Activated CD8-positive, alpha-beta memory T cell treated with anti-CD3 and anti-CD28 coated beads for 24 hours (primary cell): ENCODE data around the gene LZIC.
A peak's percentile ranks its signal among the peaks of the same experiment; 100 is the strongest.

Experiments
- DNase-seq: peaks from one replicate; pipeline ENCODE4 v3.0.0-alpha.2; 2020

The LZIC gene

DNA sequence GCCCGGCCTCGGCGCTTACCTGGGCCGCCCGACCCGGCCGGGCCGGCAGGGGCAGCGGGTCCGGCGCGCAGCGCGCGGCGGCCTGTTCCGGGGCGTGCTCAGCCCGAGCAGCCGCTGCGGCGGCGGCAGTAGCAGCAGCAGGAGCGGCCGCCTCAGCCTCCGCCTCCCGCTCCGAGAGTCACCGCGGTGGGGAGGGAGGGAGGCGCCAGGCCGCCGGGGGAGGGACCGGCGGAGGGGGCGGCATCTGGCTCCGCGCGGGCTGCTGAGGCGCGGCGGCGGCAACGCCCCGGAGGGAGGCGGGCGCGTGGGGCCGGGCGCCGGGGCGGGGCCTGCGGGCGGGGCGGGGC lies 33.1 kb downstream of the LZIC start, which contains the start of gene CTNNBIP1:
CTNNBIP1 (minus strand) TSS at position 194 of the 347 bp plus-strand sequence. CDS start 38,205 bp downstream, outside the sequence.
- no peak for DNase-seq

DNA sequence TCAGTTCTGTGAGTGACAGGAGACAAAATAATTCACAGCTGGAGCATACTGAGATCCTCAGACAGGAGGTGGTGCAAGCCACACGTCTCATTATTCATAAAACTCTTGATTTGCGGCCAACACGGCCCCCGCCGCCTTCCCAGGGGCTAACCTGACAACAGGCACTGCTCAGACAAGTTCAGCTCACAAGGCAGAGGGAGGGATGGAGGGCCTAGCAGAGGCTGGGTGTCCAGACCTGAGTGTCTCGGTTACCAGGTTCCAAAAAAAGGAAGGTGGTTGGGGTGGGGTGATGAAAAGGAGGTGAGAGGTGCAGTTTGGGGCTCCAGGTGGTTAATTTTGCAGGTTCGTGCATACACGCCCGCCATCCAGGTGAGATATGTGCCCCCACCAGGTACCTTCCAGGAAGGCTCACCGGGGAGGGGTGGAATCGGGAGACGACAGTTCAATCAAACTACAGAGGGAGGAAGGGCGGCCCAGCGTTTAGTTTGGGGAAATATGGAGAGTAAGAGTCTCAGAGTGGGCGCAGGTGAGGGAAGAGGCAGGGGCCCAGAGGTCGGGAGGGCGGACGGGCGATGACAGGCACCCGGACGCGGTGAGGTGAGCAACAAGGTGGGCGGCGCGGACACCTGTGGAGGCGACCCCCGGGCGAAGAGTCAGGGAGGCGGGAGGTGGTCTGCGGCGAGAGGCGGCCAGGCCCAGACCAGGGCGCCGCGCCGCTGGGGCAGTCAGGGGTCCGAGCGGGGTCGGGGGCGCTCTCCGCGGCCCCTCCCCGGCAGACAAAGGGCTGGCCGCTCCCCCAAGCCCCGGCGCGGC lies 33.8 kb downstream of the LZIC start:
- peak; percentile 73 for DNase-seq

DNA sequence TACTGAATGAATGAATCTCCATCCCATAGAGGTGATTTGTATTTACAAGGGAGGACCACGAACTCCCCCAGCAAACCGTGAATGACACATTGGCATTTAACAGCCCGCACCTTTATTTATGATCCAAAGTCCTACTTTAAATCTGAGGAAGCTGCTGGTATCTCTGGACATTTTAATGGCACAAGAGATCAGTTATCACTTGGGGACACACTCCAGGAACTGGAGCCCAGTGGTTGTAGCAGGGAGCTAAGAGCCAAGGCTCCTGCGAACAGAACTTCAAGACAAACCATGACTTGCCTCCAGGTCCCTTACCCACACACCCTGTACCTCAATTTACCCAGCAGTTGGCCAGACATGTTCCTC lies 34.3 kb downstream of the LZIC start:
- DNase-seq: no peak

DNA sequence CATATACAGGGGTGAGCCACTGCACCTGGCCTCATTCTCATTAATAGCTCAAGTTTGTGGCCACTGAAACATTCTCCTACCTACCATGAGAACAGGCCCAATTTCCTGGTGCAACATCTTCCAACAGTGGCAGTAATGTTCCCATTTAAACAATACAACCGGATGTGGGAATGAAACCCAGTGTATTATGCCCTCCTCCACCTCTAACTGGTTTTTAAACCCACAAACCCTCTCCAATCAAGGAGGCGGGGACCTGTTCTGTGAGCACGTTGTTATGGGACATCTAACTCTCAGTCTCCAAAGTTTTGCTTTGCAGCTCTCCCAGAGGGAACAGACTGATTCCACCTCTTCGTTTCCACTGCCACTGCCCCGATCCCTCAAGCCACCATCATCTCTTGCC lies 35.8 kb downstream of the LZIC start:
- DNase-seq: no peak

DNA sequence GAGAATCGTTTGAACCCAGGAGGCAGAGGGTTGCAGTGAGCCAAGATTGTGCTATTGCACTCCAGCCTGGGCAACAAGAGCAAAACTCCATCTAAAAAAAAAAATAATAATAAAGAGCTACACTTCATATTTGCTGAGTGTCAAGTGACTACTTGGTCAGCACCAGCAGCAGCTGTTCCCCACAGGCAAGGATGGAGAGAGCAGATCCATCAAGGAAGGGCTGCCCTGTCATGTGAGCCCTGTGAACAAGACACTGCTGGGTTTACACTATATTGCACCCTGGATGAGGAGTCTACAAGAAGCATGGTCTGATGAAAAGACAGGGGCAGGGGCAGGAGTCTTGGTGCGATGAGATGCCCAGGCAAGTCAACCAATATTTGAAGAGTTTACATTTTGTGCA lies 36.7 kb downstream of the LZIC start:
- DNase-seq: no peak

DNA sequence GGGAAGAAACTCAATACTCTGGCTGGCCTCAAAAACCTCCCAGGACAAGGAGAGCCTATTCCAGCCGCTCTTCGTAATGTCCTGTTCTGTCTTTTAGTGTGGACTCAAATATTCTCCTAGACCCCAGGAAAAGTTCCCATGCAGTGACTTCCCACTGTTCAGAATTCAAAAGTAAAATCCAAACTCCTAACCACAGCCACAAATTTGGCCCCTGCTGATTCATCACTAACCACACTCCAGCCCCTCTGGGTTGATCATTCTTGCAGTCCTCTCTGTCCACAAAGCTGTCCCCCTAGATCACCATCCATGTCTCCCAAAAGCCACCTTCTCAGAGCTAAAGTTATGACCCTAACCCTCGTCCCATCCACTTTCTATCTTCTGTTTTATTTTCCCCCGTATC lies 38.2 kb downstream of the LZIC start:
- no peak for DNase-seq

DNA sequence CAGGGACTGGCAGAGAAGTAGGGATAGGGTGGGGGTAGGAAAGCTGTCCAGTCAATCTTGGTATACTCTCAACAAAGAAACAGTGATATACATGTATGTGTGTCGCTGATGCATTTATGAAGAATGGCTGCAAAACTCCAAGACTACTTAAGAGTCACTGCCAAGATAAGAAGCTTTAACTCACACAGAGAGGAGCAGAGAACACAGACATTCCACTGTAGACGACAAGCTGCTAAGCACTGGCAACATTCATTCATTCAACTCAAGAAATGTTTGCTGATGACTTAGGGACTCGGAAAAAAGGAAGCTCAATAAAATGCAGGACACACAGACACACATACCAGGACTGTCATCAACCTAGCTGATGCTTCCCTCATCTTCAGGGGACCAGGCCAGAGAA lies 38.6 kb downstream of the LZIC start:
- DNase-seq: no peak

DNA sequence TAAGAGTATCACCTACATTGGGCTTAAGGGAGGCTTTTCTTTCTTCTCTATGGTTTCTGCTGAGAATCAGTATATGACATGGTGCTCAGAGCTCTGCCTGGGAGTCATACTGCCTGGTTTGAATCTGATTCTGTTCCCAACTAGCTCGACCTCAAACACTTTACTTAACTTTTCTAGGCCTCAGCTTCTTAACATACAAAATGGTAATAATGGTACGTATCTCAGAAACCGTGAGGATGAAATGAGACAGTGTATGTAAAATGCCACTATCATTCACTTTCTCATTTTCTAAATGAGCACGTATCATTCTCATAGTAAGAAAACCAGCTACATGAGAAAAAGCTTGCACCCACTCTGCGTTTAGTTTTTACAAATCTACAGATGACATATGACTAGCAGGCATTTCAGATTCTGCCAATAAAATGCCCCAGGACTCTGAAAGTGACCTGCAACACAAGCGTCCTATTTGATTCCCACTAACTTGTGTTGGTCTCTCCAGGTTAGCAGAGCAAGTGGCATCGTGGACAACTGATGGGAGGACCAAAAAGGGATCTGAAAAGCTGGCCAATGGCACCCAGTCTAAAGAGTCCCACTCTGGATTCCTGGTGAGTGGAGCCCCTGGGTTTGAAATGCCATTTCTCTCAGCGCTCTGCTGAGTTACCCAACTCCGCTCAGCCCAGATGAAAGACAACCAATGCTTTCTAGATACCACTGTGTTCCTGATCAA lies 39.2 kb downstream of the LZIC start:
- DNase-seq: no peak

DNA sequence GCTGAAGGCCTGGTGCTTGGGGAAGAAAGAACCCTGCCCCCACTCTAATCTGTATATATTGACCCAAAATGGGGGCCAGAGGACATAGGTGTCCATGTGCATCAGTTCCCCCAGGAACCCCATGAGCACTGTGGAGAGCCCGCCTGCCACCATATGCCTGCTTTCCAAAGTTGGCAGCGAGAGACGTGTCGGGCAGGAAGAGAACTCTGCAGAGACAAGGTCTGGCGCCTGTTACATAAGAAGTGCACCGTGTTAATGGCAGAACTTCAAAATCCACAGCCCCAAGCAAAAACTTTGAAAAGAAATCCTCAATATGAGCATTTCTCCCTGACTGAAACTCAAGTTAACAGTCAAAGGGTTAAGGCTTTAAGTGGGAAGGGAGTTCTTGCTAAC lies 41.1 kb downstream of the LZIC start:
- DNase-seq: no peak

DNA sequence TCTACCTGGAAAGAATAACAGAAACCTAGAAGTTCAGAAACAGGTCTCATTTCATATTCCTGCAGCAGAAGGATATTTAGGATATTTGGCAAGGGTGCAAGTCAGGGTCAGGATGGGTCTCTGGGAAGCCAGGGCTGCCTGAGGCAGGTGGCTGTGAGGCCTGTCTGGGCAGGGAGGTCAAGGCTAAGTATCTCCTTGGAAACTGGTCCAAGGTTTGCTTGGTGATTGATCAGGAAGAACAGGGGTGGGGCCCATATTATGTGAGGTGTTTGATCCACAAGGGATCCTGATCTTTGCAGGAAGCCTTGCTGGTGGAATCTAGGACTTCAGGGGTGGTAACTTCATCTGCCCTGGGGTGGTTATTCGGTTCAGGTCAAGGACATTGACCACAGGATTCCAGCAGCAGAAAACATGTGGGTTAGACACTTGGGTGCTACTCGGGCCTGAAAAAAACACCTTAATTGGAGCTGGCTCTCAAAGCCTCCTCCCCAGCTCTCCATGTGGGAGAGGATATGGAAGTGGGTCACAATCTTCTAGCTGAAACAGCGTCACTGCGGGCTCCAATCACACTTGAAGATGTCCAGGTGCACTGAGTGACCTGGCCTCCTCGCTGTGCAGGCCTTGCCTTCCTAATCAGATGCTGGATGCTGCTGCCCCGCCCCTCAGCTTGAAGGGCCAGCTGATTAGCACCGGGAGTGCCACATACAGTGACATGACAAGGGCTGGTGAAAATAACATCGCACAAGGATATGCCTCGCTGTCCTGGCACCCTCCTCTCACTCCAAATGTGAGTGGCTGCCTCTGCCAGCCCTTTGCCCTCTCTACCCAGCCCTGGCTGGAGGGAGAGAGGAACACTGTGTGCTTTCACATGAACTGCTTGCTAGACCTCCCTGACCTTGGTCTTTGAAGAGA lies 41.8 kb downstream of the LZIC start:
- no peak for DNase-seq

DNA sequence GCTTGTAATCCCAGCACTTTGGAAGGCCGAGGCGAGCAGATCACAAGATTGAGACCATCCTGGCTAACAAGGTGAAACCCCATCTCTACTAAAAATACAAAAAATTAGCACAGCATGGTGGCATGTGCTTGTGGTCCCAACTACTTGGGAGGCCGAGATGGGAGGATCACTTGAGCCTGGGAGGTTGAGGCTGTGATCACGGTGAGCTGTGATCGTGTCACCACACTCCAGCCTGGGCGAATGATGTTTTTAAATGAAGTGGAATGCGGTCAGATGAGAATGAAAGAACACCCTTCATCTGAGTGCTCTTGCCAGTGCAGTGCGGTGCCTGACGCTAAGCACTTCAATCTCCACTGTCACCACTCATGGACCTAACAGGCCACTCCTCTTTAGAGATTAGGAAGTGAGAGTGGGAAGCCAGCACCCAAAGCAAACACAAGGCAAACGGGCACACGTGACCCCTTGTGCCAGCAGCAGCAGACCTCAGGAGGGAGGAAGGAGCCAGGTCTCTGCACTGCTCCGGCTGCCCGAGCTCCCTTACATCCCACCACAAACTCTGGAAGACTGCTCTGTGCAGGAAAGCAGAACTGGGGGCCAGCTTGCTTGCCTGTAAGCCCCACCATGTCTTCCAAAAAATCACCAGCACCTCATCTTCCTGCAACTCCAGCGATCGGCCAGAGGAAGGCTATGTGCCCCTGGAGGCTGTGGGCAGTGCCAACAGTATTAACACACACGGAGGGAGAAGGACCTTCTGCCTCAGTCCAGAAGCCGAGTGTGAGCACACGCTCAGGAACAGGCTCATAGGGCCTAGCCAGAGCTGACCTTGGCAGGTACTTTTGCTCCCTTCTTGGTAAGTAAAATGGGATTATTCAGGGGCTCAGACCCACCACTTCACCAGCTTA lies 42.8 kb downstream of the LZIC start:
- DNase-seq: no peak

DNA sequence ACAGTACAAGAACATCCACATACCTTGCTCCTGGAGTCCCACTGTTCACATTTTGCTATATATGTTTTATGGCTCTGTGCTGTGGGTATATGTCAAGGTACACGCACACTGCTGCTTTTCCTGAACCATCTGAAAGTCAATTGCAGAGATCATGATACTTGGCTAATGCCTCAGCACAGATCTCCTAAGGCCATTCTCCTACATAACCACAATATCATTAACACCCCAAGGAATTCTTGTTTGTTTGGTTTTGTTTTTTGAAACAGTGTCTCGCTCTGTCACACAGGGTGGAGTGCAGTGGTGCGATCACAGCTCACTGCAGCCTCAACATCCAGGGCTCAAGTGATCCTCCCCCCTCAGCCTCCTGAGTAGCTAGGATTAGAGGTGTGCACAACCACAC lies 49.1 kb downstream of the LZIC start:
- no peak for DNase-seq

DNA sequence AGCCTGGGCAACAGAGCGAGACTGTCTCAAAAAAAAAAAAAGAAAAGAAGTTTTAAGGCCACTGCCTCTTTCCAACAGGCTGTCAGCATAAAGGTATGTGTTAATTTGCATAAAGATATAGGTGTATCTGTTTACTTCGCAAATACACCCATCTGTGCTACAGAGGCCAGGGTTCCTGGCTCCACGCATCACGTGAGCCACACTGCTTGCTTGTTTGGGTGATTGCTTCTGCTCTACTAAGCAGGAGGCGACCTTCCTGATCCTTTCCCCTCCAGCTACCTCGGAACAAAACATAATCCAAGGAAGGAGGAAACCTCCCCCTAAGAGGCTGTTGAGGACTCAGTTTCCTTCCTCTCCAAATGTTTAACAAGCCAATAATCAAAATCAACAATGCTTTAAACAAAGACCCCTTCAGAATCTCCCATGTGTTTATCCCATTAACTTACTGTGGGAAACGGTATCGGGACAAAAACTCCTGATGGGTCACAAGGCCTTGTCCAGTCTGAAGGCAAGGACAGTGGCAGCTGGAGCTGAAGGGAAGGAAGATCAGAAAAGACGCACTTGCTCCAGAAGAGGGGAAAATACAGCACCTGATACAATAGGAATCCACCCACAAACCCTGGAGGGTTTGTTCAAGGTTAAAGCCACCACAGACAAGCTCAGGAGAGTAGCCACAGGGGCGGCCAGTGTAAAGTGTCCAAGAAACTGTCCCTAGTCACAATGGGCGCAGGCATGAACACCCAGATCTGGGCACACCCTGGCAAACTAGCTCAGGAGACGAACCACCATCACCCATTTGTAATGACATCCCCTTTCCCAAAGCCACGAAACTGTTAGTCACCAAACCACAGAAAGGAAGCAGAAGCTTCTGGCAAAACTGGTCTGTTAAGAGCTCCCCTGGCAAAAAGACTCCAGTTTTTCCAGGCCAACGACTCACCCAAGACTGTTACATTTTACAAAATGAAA lies 50.3 kb downstream of the LZIC start:
- DNase-seq: no peak

DNA sequence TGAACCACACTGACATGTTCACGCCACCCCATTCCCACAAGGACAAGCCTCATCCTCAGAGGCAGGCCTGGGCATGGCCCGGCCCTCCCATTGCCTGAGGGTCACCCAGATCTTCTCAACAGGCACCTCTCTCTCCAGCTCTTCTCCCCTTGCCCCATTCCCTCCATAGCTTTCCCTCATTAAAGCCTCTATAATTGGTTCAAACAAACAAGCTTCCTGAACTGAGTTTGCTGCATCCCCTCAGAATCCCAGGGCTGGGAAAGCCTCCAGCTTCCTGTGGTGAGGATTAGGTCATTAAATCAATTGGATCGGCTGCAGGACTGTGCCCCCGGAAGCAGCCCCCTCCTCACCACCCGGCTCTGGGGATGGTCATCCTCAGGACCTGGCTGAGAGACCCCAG lies 52.0 kb downstream of the LZIC start:
- no peak for DNase-seq

DNA sequence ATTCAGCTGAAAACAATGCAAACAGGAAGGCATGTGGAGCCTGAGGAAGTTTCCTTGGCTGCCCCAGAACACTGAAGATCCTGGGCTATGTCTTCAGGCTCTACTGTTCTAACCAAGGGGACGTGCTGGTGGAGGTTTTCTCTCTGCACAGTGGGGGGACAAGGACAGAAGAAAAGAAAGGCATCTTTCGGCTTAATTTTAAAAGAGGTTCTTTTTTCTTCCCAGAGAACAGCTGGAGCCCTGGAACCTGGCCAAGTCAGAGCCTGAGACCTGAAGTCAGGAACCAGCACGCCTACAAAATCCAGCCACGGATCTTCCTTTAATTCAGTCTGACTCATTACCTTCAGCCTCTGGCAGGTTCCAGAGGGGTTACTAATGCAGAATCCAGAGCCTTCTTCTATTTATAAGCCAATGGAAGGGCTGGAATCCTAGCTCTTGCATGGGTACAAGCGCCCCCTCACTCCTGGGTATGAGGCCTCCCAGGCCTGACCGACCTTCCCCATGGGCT lies 52.9 kb downstream of the LZIC start:
- DNase-seq: no peak

DNA sequence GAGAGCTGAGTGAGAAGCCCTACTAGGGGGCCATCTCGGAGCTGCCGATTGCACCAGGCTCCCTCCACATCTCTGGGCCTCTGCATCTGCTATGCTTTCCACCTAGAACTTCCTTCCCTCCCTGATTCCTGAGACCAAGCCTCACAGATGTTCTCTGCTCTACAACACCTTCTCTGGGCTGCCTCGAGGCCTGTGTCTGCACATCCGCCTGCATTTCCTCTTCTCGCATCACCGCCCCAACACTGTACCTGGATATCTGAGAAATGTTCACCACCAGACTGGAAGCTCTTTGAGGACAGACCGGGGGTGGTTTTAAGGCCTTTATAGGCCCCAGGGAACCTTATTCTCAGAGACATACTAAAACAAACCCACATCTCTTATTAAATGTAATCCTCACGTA lies 53.8 kb downstream of the LZIC start:
- DNase-seq: no peak

DNA sequence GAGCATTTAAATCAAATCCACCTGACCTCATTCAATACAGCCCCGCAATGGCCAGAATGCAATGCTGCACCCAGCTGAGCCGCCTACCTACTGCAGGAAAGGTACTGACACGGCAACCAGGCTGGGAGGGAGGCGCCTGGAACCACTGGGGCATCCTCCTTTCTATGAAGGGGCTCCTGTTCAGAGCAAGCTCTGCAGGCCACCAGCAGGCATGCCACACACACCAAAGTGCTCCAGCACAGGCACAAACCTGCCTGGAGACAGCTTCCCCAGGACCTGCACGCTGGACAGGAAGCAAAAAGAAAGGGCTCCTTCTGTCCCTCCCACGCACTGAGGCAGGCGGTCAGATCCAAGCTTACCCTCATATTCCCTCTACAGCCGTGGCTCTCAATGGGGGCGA lies 54.3 kb downstream of the LZIC start:
- no peak for DNase-seq

DNA sequence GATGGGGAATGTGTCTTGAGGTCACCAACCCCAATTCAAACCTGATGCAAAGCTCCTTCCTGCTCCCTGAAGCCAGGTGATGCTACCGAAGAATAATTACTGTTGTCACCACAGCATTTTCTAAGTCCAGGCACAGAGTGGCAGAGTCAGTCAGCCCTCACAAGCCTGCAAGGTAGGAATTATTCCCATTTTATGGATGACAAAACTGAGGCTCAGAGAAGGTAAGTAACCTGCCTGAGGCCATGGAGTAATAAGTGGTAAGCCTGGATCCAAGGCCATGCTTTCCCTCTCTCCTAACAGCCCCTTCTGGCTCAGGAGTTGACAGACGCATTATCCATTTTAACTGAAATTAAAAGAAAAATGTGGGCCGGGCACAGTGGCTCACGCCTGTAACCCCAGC lies 56.1 kb downstream of the LZIC start:
- DNase-seq: no peak

DNA sequence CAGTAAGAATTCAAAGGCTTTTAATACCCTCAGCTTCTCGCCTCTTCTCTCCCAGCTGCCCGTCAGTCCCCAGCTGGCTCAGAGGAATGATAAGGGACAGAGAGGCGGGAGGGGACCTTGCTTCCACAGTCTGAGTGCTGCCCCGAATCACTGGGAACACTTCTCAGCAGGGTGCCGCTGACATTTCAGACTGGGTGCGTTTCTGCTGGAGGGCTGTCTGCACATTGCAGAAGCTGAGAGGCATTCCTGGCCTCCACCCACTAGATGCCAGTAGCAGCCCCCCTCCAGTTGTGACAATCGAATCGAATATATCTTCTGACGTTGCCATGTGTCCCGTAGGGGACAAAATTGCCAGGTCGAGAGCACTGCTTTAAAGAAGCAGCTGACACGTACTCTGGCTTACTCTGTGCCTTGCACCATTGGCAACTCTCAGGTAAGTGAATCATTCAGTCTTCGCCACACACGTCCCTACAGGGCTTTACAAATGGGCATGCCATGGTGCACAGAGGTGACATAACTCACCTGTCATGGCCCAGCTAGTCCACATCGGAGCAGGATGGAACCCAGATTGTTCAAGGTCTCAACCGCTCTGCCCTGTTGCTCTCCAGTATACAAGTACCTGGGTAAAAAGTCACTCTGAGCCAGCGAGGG lies 57.0 kb downstream of the LZIC start:
- DNase-seq: no peak

DNA sequence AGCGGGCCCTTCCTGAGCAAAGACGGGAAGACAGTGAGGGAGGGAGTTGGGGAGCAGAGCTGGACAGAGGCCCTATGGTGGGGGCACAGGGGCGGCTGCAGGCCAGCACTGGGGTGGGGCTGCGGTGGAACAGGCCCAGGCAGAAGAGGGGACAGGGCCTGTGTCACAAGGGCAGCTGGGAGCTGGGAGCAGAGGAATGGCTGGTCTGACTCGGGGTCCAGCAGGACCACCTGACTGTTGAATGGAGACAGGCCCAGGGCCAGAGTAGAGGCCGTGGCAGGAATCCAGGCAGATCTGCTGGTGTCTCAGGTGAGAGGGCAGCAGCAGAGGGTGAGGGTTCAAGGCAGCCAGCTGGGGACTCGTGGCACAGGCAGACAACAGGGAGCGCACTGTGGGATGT lies 58.4 kb downstream of the LZIC start:
- no peak for DNase-seq
